Esophagus muscularis mucosa (tissue), 4 donors: Measurements from ENCODE around the gene PRKCH. TPM values are rescaled to one million over a fixed set of nuclear protein-coding genes. Genes with fewer than 3 reads are reported as not detected.

Experiments used
- DNase-seq: peaks from one replicate; pipeline ENCODE4 v3.0.0-alpha.2; 2017; ENCODE audit errors: extremely low spot score
- H3K27ac ChIP-seq, 4 donors: fragments of 200-600 bp; sonication (generic); replicated peaks in 1 of 4; 1 replicate in 3 of 4; 2 replicates in 1 of 4; pipeline ENCODE4 v1.5.1; 2016 to 2019; ENCODE audit warnings: mild to moderate bottlenecking in 1 of 4
- H3K27me3 ChIP-seq, 4 donors: fragments of 200-600 bp; sonication (generic); one replicate each; pipeline versions ENCODE4 v1.5.1 to v1.6.0; 2016 to 2019
- H3K36me3 ChIP-seq, 4 donors: fragments of 200-600 bp; sonication (generic); one replicate each; pipeline ENCODE4 v1.5.1; 2016 to 2019
- H3K4me1 ChIP-seq, 4 donors: fragments of 200-600 bp; sonication (generic); one replicate each; pipeline ENCODE4 v1.5.1; 2016 to 2019
- H3K4me3 ChIP-seq, 4 donors: fragments of 200-600 bp; sonication (generic); 1 replicate in 2 of 4; 2 replicates in 2 of 4; pipeline ENCODE4 v1.5.1; 2016 to 2019; ENCODE audit warnings: mild to moderate bottlenecking in 4 of 4, moderate library complexity in 1 of 4
- H3K9me3 ChIP-seq, 4 donors: fragments of 200-600 bp; sonication (generic); 1 replicate in 3 of 4; 2 replicates in 1 of 4; pipeline ENCODE4 v1.5.1; 2016 to 2019
- EP300 ChIP-seq: sonication (generic); formaldehyde crosslinking; IDR thresholded peaks from one replicate; pipeline ENCODE4 v1.6.1; 2017; ENCODE audit warnings: antibody characterized with exemption
- POLR2A ChIP-seq: fragments of 450-650 bp; IDR thresholded peaks from one replicate; pipeline ENCODE4 v1.6.1; 2017; ENCODE audit warnings: antibody characterized with exemption, moderate library complexity, mild to moderate bottlenecking, low read depth
- POLR2AphosphoS5 ChIP-seq, 2 donors: sonication (generic); formaldehyde crosslinking; IDR thresholded peaks; one replicate each; pipeline ENCODE4 v1.6.1; 2017; ENCODE audit warnings: antibody characterized with exemption in 2 of 2
- WGBS: methylation state at CpG from one replicate; pipeline ENCODE4 v1.1.5; 2018; 5-methylcytosine and 5-hydroxymethylcytosine counted together
- intact Hi-C: fragments of 100-400 bp; cut with DNase I; formaldehyde crosslinking; loops from one replicate; pipeline ENCODE4 v1.15.1; 2023
- total RNA-seq, 4 donors: library from RNA; depleted of rRNA; stranded (reverse); fragments of >200 nt; gene quantifications; one replicate each; pipeline versions ENCODE4 v1.1.0 to v1.2.1, GENCODE V29; 2016
- TF ChIP-seq, protein P1 (sequence below), 3 experiments: fragments of 200-600 bp in 2 of 3; fragments of 450-650 bp in 1 of 3; sonication (generic) in 2 of 3; IDR thresholded peaks; one replicate each; pipeline ENCODE4 v1.5.1; 2017 to 2019; ENCODE audit warnings: antibody characterized with exemption in 3 of 3, mild to moderate bottlenecking in 2 of 3, moderate library complexity in 1 of 3

PRKCH gene
- total RNA-seq, 4 donors from 2014 or later: 13.3 to 67.6 (median 32.2) TPM

DNA sequence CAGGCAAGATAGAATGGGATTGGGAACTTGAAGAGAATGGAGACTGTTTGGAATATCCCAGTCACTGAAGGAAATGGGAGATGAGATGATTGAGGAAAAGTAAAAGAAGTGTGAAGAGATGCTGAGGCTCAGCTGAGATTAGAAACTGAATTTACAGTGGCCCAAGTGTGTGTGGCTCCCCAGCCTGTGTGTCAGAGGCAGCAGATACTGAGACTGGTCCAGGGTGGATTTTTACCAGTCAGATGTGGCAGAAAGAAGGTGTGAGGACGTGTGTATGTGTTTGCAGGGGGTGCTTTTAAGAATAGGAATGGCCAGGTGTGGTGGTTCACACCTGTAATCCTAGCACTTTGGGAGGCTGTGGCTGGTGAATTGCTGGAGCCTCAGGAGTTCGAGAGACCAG is 42.9 kb downstream of the PRKCH start:
- no peak for DNase-seq
- intact Hi-C loops: no loop called here
- peaks cover 0 to 7% (median 5%) of the 10 kb centered on the region in 4 donors for H3K4me1 ChIP-seq

DNA sequence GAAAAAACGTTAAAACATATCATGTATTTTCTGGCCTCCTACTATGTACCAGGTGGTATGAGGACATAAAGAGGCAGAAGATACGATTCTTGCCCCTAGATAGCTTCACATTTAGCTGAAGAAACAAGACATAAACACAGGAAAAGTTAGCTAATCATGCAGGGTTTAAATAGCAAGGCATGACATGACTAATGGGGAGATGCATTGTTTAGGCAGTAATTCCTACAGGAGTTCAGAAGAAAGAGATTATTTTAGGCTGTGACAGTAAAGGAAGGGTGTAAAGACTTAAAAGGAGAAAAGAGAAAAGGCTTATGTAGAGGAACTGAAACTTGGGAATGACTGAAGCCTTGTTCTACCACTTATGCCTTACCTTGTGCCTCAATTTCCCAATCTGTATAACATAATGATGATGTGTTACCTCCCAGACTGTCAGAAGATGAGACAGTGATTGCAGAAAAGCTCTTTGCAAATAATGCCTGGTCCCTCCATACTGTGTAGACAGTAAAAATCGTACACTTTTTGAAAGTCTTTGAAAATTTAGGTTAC is 44.4 kb downstream of the PRKCH start:
- H3K27me3 ChIP-seq: no peaks in the 10 kb centered on the region
- H3K27ac ChIP-seq: no peak overlapping the region
- peaks cover 0 to 7% (median 5%) of the 10 kb centered on the region in 4 donors for H3K4me1 ChIP-seq
- TF ChIP-seq POLR2A: no peak
- no peak for TF ChIP-seq POLR2AphosphoS5 (IDR thresholded peaks at IDR 0.05)
- no peak for TF ChIP-seq EP300
- TF ChIP-seq, protein P1, sequence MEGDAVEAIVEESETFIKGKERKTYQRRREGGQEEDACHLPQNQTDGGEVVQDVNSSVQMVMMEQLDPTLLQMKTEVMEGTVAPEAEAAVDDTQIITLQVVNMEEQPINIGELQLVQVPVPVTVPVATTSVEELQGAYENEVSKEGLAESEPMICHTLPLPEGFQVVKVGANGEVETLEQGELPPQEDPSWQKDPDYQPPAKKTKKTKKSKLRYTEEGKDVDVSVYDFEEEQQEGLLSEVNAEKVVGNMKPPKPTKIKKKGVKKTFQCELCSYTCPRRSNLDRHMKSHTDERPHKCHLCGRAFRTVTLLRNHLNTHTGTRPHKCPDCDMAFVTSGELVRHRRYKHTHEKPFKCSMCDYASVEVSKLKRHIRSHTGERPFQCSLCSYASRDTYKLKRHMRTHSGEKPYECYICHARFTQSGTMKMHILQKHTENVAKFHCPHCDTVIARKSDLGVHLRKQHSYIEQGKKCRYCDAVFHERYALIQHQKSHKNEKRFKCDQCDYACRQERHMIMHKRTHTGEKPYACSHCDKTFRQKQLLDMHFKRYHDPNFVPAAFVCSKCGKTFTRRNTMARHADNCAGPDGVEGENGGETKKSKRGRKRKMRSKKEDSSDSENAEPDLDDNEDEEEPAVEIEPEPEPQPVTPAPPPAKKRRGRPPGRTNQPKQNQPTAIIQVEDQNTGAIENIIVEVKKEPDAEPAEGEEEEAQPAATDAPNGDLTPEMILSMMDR (IDR thresholded peaks at IDR 0.05): no peak
- H3K9me3 ChIP-seq: no peaks in the 10 kb centered on the region
- H3K36me3 ChIP-seq: no peaks in the 10 kb centered on the region
- H3K4me3 ChIP-seq: no peak overlapping the region
- intact Hi-C loops: no loop called here
- WGBS: 42% methylated on average over 3 of the region's 3 CpGs
- DNase-seq: no peak

More for the DNA sequence above, 42.9 kb downstream of the PRKCH start:
- TF ChIP-seq EP300 (no peak), POLR2A (no peak), POLR2AphosphoS5 (IDR thresholded peaks at IDR 0.05) (no peak)
- TF ChIP-seq, protein P1 (IDR thresholded peaks at IDR 0.05): no peak
- no peaks in the 10 kb centered on the region for H3K36me3 ChIP-seq
- no peaks in the 10 kb centered on the region for H3K9me3 ChIP-seq
- no peaks in the 10 kb centered on the region for H3K27me3 ChIP-seq
- WGBS: 72% methylated on average over 2 of the region's 2 CpGs
- H3K27ac ChIP-seq: no peak overlapping the region
- H3K4me3 ChIP-seq: no peak overlapping the region

DNA sequence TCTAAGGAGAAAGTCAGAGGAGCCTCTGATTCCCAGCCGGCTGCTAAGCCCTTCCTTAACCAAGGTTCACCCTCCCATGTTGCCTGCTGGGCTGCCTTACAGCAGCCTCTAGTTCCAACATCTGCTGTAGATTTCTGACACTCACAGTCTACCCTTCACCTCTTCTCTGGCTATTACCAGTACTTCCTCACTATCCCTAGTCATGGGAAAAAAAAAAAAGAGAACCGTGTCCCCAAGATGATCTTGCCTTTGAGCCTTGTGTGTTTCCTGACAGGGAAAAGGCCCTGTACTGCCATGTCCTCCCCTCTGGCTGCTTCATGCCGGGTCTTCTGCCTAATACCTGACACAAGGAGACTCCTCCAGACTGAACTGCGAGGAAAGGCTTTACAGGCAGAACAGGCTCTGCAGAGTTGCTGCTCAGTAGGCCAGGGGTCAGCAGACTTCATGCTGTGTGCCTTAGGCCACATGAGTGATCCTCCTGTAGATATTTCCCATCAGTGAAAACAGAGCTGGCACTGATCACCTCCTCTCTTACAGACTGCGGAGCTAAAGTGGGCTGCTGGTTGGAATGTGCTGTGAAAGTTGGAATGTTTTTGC is 46.8 kb downstream of the PRKCH start:
- Histone ChIP-seq H3K27me3 (no peaks in the 10 kb centered on the region), H3K36me3 (no peaks in the 10 kb centered on the region), H3K9me3 (no peaks in the 10 kb centered on the region), H3K27ac (no peak overlapping the region), H3K4me3 (no peak overlapping the region), H3K4me1 (peaks cover 0 to 7% (median 5%) of the 10 kb centered on the region in 4 donors)
- 74% methylated on average over 5 of the region's 5 CpGs for WGBS
- no peak for TF ChIP-seq POLR2A
- no peak for TF ChIP-seq EP300
- TF ChIP-seq, protein P1 (IDR thresholded peaks at IDR 0.05): no peak
- no peak for TF ChIP-seq POLR2AphosphoS5 (IDR thresholded peaks at IDR 0.05)
- DNase-seq: peak; percentile 85
- intact Hi-C loops: no loop called here

DNA sequence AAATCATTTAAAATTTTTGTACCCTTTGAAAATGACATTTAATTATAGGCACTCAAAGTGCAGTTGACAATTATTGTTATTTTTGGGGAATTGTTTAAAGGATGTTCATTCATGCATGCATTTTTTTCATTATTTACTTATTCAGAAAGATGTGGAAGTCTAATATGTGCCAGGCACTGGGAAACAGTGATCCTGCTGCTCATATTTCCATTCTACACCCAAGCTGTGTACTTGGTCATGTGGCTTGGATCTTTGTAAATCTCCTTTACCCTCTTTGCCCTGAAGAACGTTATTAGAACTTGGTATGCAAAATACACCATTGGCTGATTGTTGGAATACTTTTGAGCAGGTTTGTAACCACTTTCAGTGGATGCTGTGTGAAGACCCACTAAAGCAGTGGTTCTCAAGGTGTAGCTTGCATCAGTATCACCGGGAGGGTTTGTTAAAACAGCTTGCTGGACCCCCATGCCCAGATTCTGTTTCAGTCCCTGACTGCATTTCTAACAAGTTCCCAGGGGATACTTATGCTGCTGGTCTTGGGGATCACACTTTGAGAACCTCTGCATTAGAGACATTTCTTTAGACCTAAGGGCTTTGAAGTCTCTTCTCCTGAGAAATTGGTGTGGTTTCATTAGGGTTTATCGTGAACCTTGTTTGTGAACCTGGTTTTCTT is 47.5 kb downstream of the PRKCH start:
- Histone ChIP-seq H3K9me3 (peaks cover 0 to 4% (median 1%) of the 10 kb centered on the region in 4 donors), H3K36me3 (no peaks in the 10 kb centered on the region), H3K27ac (no peak overlapping the region), H3K4me3 (no peak overlapping the region), H3K4me1 (peaks cover 0 to 7% (median 5%) of the 10 kb centered on the region in 4 donors), H3K27me3 (no peaks in the 10 kb centered on the region)
- intact Hi-C loops: no loop called here
- peak; percentile 64 for DNase-seq
- TF ChIP-seq POLR2AphosphoS5 (IDR thresholded peaks at IDR 0.05) (no peak), POLR2A (no peak), EP300 (no peak)
- WGBS: 78% methylated on average over 3 of the region's 3 CpGs

DNA sequence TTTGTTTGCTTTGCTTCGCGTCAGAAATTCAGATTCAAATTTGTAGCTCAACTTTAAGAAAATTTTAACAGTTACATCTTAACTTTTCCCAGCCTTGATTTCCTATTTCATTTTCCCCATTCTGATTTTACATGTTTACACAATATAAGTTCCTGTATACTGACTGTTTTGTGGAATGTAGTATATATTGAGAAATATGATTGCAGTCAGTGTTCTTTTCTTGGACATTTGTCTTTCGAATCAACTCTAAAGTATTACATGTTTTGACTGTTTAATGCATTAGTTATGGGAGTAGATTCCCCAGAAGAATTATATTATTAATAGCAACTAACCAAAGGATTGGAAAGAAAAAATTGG is 48.1 kb downstream of the PRKCH start:
- Histone ChIP-seq H3K4me1 (peaks cover 0 to 7% (median 5%) of the 10 kb centered on the region in 4 donors), H3K36me3 (peaks cover 0 to 4% (median 0%) of the 10 kb centered on the region in 4 donors), H3K27ac (no peak overlapping the region), H3K9me3 (peaks cover 0 to 9% (median 6%) of the 10 kb centered on the region in 4 donors), H3K4me3 (no peak overlapping the region), H3K27me3 (no peaks in the 10 kb centered on the region)
- intact Hi-C loops: no loop called here
- WGBS: 86% methylated on average over 3 of the region's 3 CpGs
- TF ChIP-seq POLR2AphosphoS5 (IDR thresholded peaks at IDR 0.05) (no peak), POLR2A (no peak), EP300 (no peak)
- TF ChIP-seq, protein P1 (IDR thresholded peaks at IDR 0.05): no peak
- DNase-seq: no peak
